ENCODE results near the gene CETP. TPM values are rescaled to one million over a fixed set of nuclear protein-coding genes. Genes with fewer than 3 reads are reported as not detected.

The CETP gene
- total RNA-seq, 4 donors from 2014 or later = 0.19 to 0.32 (median 0.31) TPM; not detected in 1

DNA sequence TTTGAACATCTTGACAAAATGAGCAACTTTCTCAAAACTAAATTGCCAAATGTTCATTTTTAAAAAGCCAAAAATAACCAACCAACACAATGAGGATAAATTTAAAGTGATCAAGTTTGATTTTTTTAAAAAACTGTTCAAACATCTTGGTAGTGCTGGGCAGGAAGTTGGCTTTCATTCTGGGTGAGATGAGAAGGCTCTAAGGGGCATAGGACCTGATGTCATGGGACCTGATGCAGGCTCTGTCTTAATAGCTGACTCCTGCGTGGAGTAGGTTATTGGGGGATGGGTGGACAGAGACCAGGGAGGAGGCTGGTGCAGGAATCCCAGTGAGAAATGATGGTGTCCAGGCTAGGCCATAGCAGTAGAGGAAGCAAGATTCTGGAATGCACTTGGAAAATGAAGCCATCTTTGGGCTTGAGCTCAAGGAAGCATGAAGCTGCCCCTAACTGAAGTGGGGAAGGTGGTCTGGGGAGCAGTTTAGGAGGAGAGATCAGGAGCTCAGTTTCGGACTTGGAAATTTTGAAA lies 48.0 kb downstream of the CETP start:
- intact Hi-C loops (cut with DNase I) = no loop called here
- TF ChIP-seq, protein P1, sequence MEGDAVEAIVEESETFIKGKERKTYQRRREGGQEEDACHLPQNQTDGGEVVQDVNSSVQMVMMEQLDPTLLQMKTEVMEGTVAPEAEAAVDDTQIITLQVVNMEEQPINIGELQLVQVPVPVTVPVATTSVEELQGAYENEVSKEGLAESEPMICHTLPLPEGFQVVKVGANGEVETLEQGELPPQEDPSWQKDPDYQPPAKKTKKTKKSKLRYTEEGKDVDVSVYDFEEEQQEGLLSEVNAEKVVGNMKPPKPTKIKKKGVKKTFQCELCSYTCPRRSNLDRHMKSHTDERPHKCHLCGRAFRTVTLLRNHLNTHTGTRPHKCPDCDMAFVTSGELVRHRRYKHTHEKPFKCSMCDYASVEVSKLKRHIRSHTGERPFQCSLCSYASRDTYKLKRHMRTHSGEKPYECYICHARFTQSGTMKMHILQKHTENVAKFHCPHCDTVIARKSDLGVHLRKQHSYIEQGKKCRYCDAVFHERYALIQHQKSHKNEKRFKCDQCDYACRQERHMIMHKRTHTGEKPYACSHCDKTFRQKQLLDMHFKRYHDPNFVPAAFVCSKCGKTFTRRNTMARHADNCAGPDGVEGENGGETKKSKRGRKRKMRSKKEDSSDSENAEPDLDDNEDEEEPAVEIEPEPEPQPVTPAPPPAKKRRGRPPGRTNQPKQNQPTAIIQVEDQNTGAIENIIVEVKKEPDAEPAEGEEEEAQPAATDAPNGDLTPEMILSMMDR (IDR thresholded peaks at IDR 0.05) = no peak
- peaks cover 0 to 15% (median 5%) of the 10 kb centered on the region in 3 donors for H3K4me1 ChIP-seq
- H3K4me3 ChIP-seq = no peak overlapping the region
- no peaks in the 10 kb centered on the region for H3K9me3 ChIP-seq
- no peak for DNase-seq
- H3K27me3 ChIP-seq = no peaks in the 10 kb centered on the region
- 92 to 96% methylated on average over 2 of the region's 2 CpGs for WGBS, 2 donors
- peaks cover 0 to 4% (median 0%) of the 10 kb centered on the region in 3 donors for H3K36me3 ChIP-seq
- no peak overlapping the region for H3K27ac ChIP-seq

DNA sequence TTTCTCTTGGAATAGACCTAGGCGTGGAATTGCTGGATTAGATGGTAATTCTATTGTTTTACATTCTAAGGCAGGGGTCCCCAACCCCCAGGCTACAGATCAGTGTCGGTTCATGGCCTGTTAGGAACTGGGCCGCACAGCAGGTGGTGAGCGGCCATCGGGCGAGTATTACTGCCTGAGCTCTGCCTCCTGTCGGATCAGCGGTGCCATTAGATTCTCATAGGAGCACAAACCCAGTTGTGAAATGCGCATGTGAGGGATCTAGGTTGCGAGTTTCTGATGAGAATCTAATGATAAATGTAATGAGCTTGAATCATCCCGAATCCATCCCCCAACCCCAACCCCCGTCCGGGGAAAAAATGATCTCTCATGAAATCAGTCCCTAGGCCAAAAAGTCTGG lies 50.6 kb downstream of the CETP start:
- intact Hi-C loops (cut with DNase I) = no loop called here
- WGBS, 2 donors = 92 to 96% methylated on average over 13 of the region's 13 CpGs
- peaks cover 0 to 6% (median 0%) of the 10 kb centered on the region in 3 donors for H3K36me3 ChIP-seq
- peaks cover 0 to 20% (median 8%) of the 10 kb centered on the region in 3 donors for H3K4me1 ChIP-seq
- no peak overlapping the region for H3K27ac ChIP-seq
- no peak for DNase-seq
- no peak overlapping the region for H3K4me3 ChIP-seq
- no peak for TF ChIP-seq POLR2A (IDR thresholded peaks at IDR 0.05)
- TF ChIP-seq, protein P1 (IDR thresholded peaks at IDR 0.05) = no peak
- no peaks in the 10 kb centered on the region for H3K9me3 ChIP-seq
- no peaks in the 10 kb centered on the region for H3K27me3 ChIP-seq

DNA sequence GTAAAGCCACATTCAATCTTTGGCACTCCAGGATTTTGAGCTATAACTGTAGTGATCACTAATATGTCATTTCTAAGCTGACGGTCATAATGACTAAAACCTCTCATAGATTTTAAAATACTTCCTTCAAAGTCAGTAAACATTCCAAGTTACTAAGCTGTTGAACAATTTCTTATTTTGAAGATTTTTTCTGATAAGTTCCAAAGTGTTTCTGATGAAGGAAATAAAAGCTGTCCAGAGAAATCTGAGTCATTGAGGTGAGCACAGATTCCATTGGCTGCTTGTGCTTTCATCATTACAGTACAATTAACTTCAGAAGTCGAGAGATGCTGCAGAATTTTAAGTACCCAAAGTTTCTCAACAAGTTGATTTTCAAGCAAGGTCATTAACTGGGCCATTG lies 51.5 kb downstream of the CETP start:
- Histone ChIP-seq H3K9me3 (no peaks in the 10 kb centered on the region), H3K27me3 (no peaks in the 10 kb centered on the region), H3K27ac (peak overlapping the region in 2 of 4 donors; percentile 66 to 69), H3K4me3 (no peak overlapping the region), H3K36me3 (peaks cover 0 to 15% (median 0%) of the 10 kb centered on the region in 3 donors), H3K4me1 (peaks cover 0 to 20% (median 8%) of the 10 kb centered on the region in 3 donors)
- intact Hi-C loops (cut with DNase I) = no loop called here
- no peak for TF ChIP-seq POLR2A (IDR thresholded peaks at IDR 0.05)
- TF ChIP-seq, protein P1 (IDR thresholded peaks at IDR 0.05) = no peak
- DNase-seq = no peak
- WGBS, 2 donors = 56% methylated on average over 2 of the region's 2 CpGs

DNA sequence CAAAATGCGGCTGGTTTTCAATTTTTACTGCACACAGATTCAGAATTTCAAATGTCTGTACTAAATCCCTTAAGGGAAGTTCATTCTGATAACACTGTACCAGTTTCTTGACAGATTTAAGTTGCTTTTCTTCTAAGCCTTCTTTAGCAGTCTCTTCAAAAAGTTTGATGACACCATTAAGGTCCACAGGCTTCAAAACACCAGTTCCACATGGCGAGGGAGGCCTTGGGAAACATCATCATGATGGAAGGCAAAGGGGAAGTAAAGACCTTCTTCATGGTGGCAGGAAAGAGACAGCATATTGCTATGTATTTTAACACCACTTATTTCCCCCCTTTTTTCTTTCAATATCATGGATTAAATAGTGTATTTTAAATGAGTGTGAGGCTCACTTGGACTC lies 52.2 kb downstream of the CETP start:
- WGBS, 2 donors = 78 to 85% methylated on average over 2 of the region's 2 CpGs
- Histone ChIP-seq H3K27me3 (no peaks in the 10 kb centered on the region), H3K27ac (peak overlapping the region in 3 of 4 donors; percentile 22 to 69 (median 66))

DNA sequence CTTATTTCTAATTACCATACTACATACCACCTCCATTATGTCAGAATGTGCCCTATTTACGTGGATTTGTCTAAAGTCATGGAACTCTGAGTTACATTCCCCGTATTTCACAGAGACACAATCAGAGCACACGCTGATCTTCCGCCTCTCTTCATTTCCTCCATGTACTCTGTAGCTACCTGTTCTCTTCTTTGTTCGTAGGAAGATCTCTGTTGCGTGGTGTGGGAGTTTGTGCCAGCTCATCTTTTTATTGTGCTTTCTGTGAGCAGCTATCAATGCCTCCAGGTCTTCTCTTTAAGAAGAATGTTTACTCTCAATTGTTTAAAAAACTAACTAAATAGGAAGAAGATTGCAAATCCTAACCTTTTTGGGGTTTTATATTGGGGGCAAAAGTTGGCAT lies 54.6 kb downstream of the CETP start:
- WGBS, 2 donors = 90 to 96% methylated on average over 6 of the region's 6 CpGs
- no peak for DNase-seq
- no peak overlapping the region for H3K27ac ChIP-seq
- H3K4me3 ChIP-seq = no peak overlapping the region
- intact Hi-C loops (cut with DNase I) = no loop called here
- H3K9me3 ChIP-seq = no peaks in the 10 kb centered on the region
- no peak for TF ChIP-seq POLR2A (IDR thresholded peaks at IDR 0.05)
- TF ChIP-seq, protein P1 (IDR thresholded peaks at IDR 0.05) = no peak
- no peaks in the 10 kb centered on the region for H3K27me3 ChIP-seq
- peaks cover 4 to 46% (median 12%) of the 10 kb centered on the region in 3 donors for H3K36me3 ChIP-seq
- H3K4me1 ChIP-seq = peaks cover 0 to 20% (median 8%) of the 10 kb centered on the region in 3 donors

More for the DNA sequence above, 52.2 kb downstream of the CETP start:
- DNase-seq = no peak
- intact Hi-C loops (cut with DNase I) = no loop called here
- peaks cover 0 to 22% (median 0%) of the 10 kb centered on the region in 3 donors for H3K36me3 ChIP-seq
- H3K4me1 ChIP-seq = peaks cover 0 to 20% (median 8%) of the 10 kb centered on the region in 3 donors
- no peak overlapping the region for H3K4me3 ChIP-seq
- no peaks in the 10 kb centered on the region for H3K9me3 ChIP-seq
- TF ChIP-seq POLR2A (IDR thresholded peaks at IDR 0.05) = no peak
- TF ChIP-seq, protein P1 (IDR thresholded peaks at IDR 0.05) = no peak

All from esophagus squamous epithelium (tissue), 5 donors.